Activated CD4-positive, alpha-beta T cell treated with anti-CD3 and anti-CD28 coated beads, Interleukin-2, amount 10 ng/mL, durations not matched to agents 24 days and 14 days (primary cell): ENCODE measurements around the gene PROX1. TPM values are rescaled to one million over a fixed set of nuclear protein-coding genes. Genes with fewer than 3 reads are reported as not detected.

Experiments
- DNase-seq: peaks from one replicate; pipeline ENCODE4 v3.0.0; 2022
- H3K27ac Mint-ChIP-seq: one replicate; pipeline ENCODE4 v1.8.0; 2022; ENCODE audit warnings: mild to moderate bottlenecking, mixed read lengths
- H3K27me3 Mint-ChIP-seq: one replicate; pipeline ENCODE4 v1.8.0; 2022; ENCODE audit warnings: mixed read lengths
- H3K36me3 Mint-ChIP-seq: one replicate; pipeline ENCODE4 v1.8.0; 2022; ENCODE audit warnings: low read depth, mild to moderate bottlenecking, mixed read lengths
- H3K4me1 Mint-ChIP-seq: one replicate; pipeline ENCODE4 v1.8.0; 2021; ENCODE audit warnings: mixed read lengths
- H3K4me3 Mint-ChIP-seq: one replicate; pipeline ENCODE4 v1.8.0; 2022; ENCODE audit warnings: mild to moderate bottlenecking, moderate library complexity, mixed read lengths
- H3K9me3 Mint-ChIP-seq: one replicate; pipeline ENCODE4 v1.8.0; 2021; ENCODE audit warnings: mixed read lengths
- intact Hi-C: fragments of 100-400 bp; cut with micrococcal nuclease; formaldehyde crosslinking; loops from one replicate; pipeline ENCODE4 v1.15.1; 2023
- total RNA-seq: library from RNA; stranded (reverse); gene quantifications from 2 replicates; pipeline ENCODE4 v1.2.3, GENCODE V29; 2022

Gene PROX1
- total RNA-seq, 1 donor from 2014 or later = not detected

DNA sequence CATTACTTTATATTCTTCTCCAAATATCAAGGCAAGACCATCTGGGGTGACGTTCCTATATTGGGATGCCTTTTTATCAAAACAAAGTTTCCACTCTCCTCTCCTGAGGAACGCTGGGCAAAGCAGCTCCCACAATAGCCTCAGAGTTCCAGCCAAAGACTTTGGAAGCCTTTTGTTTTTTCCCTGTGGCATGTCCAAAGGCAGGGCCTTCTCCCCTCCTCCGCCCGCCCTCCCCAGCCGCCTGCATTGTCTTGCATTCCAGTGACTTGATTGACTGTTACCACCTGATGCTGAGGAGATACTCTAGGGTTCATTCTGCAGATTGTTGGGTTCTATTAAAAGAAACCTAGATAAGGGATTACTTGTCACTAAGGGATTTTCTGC lies 43.5 kb downstream of the PROX1 start:
- no peaks in the 10 kb centered on the region for H3K4me1 Mint-ChIP-seq
- peaks cover 18% of the 10 kb centered on the region for H3K27me3 Mint-ChIP-seq
- H3K4me3 Mint-ChIP-seq = no peak overlapping the region
- no peaks in the 10 kb centered on the region for H3K9me3 Mint-ChIP-seq
- intact Hi-C loops = no loop called here
- H3K27ac Mint-ChIP-seq = no peak overlapping the region
- no peaks in the 10 kb centered on the region for H3K36me3 Mint-ChIP-seq
- no peak for DNase-seq

DNA sequence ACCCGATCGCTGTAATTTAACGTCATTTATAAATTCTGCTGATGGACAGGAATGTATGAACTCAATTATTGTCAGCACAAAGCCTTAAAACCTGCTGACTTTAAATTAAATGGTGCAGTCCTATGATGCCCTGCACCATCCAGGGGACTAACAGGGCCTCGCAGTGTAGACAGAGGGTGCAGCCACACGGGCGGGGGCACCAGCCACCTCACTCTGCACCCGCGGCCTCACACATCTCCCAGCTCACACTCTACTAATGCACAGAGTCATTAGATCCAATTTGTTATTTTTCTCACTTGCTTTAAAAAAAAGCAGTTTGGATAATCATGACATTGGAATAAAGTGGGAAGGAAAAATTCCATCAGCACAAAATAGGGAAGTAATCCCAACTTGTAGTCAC lies 49.7 kb downstream of the PROX1 start:
- intact Hi-C loops = no loop called here

DNA sequence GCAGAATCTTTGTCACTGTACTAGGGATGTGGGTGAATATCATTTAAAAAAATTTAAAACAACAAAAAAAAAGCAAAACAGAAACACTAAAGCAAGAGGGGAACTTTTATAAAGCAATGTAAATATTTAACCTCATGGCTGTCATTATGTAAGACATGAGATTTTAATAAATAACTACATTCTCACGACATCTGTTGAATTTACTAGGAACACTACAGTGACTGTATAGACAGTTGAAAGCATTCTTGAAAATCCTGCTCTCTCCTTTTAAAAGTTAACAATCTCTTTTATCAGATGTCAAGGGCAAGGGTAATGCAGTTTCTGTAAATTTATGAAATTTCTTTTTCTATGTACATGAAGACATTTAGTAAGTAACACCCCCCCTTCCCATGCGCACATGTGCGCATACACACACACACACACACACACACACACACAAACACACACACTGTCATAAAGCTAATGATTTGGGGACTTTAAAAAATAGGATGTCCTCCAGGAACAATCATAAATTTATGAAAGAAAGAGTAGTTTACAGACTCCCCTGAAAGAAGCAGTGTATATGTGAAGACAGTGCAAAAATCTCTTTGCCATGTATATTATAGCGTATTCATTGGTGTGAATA lies 51.7 kb downstream of the PROX1 start:
- intact Hi-C loops = no loop called here
- Mint-ChIP-seq H3K4me1 (no peaks in the 10 kb centered on the region), H3K4me3 (no peak overlapping the region), H3K27me3 (peaks cover 13% of the 10 kb centered on the region), H3K27ac (no peak overlapping the region), H3K36me3 (no peaks in the 10 kb centered on the region), H3K9me3 (no peaks in the 10 kb centered on the region)
- DNase-seq = no peak

More for the DNA sequence above, 49.7 kb downstream of the PROX1 start:
- DNase-seq = no peak
- Mint-ChIP-seq H3K27me3 (peaks cover 14% of the 10 kb centered on the region), H3K36me3 (no peaks in the 10 kb centered on the region), H3K9me3 (no peaks in the 10 kb centered on the region), H3K27ac (no peak overlapping the region), H3K4me1 (no peaks in the 10 kb centered on the region), H3K4me3 (no peak overlapping the region)

DNA sequence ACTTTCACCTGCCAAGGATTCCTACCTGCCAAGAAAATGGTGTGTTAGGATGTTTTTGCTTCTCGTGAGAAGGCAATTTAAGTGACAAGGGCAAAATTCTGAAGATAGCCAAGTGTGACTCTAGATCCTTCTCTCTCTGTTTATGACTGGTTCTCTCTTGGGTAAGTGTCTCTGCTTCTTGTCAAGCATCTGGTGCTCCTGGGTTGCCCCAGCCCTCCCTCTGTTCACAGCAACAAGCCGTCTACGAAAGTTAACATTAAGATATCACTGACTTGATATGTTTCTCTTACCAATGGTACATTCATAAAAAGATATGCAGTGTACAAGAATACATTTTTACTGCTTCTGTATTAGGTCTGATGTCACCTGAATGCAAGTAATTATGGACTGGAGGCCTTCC lies 55.4 kb downstream of the PROX1 start:
- Mint-ChIP-seq H3K9me3 (peaks cover 4% of the 10 kb centered on the region), H3K27ac (no peak overlapping the region), H3K4me3 (no peak overlapping the region), H3K4me1 (no peaks in the 10 kb centered on the region), H3K36me3 (no peaks in the 10 kb centered on the region), H3K27me3 (peaks cover 5% of the 10 kb centered on the region)
- no peak for DNase-seq
- intact Hi-C loops = no loop called here

DNA sequence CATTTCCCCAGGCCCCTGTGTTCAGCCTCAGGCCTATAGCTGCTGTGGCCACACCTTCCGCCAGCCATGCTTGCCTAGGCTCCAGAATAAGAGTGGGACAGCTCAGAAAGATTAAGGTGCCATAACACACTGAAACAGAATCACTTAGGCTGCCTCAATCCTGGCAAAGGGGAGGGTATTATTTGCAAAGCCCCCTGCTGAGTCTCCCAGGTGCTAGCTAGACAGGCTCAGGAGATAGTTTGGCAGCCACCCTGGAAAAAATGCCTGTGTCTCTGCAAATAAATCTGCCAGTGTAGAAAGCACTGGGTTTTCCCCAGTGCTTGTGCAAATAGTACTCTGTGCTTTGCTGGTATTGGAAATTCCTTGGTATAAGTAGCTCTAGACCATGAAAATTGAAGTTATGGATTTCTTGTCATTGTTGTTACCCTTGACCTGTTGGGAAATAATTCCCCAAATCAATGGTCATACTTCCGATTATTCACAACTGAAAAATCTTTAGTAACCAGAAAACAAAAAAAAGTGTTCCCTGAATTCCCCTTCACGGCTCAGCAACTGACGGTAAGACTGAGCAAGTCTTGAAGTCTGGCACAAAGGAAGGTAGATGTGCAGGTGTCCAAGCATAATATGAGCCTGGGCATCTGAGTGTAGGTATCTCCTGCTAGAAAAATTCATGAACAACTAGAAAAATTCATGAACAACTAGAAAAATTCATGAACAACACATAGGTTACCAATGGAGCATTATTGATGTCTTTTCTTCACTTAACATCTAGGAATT lies 56.9 kb downstream of the PROX1 start:
- intact Hi-C loops = no loop called here
- no peak overlapping the region for H3K27ac Mint-ChIP-seq
- peaks cover 4% of the 10 kb centered on the region for H3K9me3 Mint-ChIP-seq
- no peak overlapping the region for H3K4me3 Mint-ChIP-seq
- H3K4me1 Mint-ChIP-seq = no peaks in the 10 kb centered on the region
- no peak for DNase-seq
- H3K27me3 Mint-ChIP-seq = peaks cover 5% of the 10 kb centered on the region
- H3K36me3 Mint-ChIP-seq = no peaks in the 10 kb centered on the region

DNA sequence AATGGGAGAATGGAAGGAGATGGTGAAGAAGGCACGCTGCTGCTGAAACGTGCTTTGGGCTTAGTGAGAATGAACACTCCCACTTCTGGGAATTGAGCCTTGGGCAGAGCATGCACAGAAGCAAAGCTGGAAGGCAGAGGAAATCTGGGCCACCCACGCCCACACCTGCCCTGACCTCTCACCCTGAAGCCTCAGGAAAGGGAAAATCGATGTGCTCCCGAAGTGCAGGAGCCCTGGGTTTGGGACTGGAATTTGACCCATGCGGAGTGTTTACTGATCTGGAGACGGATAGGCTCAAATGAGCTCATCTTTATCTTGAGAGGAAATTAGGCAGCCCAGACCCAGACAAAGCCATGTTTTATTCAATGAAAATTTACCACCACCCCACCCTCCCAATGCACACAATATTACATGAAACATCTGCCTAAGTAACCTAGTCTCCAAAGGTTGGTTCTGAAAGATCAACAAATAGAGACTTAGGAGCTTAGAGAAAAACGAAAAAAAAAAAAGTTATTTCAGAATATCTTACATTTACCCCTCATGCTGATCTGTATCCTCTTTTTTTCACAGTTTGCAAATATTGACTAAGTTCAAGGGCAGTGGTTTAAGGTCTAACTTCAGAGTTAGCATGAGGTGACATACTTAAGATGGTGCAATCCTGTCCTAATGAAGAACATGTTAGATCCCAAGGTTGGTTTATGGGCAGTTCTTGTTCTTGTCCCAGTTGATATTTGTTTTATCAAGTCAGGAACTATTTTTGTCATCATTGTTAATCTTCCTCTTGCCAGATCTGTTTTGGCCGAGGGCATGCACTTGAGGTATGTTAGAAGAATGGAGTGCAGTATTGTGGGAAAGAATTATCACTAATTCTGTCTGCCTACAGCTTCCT lies 63.0 kb downstream of the PROX1 start:
- DNase-seq = no peak
- Mint-ChIP-seq H3K4me1 (no peaks in the 10 kb centered on the region), H3K9me3 (peaks cover 4% of the 10 kb centered on the region), H3K36me3 (no peaks in the 10 kb centered on the region), H3K27ac (no peak overlapping the region), H3K4me3 (no peak overlapping the region), H3K27me3 (no peaks in the 10 kb centered on the region)
- intact Hi-C loops = no loop called here

DNA sequence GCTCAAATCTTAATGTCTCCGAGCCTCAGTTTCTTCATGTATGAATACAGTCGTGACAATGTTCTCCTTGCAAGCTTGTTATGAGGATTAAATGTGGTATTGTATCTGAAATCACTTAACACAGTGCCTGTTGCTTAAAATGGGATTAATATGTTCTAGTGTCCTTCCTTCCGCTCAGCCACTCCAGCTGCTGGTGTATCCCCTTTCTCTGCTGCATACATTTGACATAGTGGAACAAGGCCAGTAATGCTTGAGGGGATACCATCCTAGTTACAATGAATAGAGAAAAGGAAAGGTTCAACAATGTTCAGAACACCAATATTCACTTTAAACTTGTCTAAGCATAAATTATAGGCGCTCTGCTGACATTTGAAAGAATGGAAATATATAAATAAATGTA lies 64.0 kb downstream of the PROX1 start:
- intact Hi-C loops = no loop called here
- H3K36me3 Mint-ChIP-seq = no peaks in the 10 kb centered on the region
- no peaks in the 10 kb centered on the region for H3K27me3 Mint-ChIP-seq
- no peak overlapping the region for H3K4me3 Mint-ChIP-seq
- peaks cover 4% of the 10 kb centered on the region for H3K9me3 Mint-ChIP-seq
- H3K27ac Mint-ChIP-seq = no peak overlapping the region
- no peaks in the 10 kb centered on the region for H3K4me1 Mint-ChIP-seq
- DNase-seq = no peak

DNA sequence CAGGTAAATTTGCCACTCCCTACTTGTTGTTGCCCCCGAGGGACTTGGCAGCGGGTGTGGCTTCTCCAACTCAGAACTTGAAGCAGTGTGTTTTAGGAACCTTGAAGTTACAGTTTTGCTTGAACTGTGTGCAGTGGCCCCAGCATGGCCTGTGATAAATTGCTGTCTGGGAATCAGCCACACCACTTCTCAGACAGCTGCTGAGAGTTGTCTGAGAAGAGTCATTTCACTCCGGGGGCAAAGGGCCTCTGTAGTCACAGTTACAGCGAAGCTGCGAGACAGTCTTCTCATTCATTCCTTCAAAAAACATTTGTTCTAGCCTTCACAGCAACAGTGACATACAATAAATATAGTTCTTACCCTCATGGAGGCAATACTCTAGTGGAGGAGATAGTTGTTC lies 70.3 kb downstream of the PROX1 start:
- no peak for DNase-seq
- intact Hi-C loops = no loop called here
- no peak overlapping the region for H3K4me3 Mint-ChIP-seq
- no peaks in the 10 kb centered on the region for H3K36me3 Mint-ChIP-seq
- H3K4me1 Mint-ChIP-seq = no peaks in the 10 kb centered on the region
- H3K9me3 Mint-ChIP-seq = no peaks in the 10 kb centered on the region
- no peaks in the 10 kb centered on the region for H3K27me3 Mint-ChIP-seq
- H3K27ac Mint-ChIP-seq = no peak overlapping the region

DNA sequence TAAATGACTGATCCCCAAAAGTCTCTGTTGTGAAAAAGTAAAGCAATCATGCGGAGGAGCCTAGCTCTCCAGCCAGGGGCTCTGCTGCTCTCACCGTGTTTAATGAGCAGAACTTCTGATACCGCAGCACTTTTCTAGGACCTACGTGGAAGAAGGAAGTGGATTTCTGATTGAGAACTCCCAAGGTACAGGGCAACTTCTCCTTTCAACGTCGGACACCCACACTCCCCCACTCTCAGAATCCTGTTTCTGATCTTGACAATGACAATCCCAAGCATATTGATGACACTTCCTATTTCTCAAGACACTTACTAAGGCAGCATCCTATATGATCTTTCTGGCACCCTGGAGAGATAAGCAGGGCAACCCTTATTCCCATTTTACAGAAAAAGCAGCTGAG lies 78.4 kb downstream of the PROX1 start:
- no peak for DNase-seq
- Mint-ChIP-seq H3K36me3 (no peaks in the 10 kb centered on the region), H3K9me3 (no peaks in the 10 kb centered on the region), H3K27ac (no peak overlapping the region), H3K4me1 (no peaks in the 10 kb centered on the region), H3K27me3 (no peaks in the 10 kb centered on the region), H3K4me3 (no peak overlapping the region)
- intact Hi-C loops = no loop called here

DNA sequence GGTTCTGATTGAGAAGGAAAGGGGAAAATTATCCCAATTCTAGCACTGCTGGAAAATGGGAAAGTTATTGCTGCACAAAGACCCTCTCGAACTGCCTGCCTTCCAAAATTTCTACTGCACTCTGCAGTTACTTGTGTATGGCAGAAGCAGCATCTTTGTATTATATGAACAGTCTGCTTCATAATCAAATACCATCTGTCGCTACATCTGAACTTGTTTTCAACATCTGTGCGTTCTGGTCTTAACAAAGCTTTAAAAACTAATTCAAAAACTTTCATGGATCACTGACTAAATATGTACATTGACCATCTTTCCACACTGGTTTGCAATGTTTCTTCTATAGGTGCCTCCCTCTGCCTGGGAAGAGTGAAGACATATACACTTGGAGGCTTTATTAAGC lies 79.2 kb downstream of the PROX1 start:
- intact Hi-C loops = no loop called here
- Mint-ChIP-seq H3K27me3 (no peaks in the 10 kb centered on the region), H3K9me3 (no peaks in the 10 kb centered on the region), H3K27ac (no peak overlapping the region), H3K4me1 (no peaks in the 10 kb centered on the region), H3K4me3 (no peak overlapping the region), H3K36me3 (no peaks in the 10 kb centered on the region)
- no peak for DNase-seq

DNA sequence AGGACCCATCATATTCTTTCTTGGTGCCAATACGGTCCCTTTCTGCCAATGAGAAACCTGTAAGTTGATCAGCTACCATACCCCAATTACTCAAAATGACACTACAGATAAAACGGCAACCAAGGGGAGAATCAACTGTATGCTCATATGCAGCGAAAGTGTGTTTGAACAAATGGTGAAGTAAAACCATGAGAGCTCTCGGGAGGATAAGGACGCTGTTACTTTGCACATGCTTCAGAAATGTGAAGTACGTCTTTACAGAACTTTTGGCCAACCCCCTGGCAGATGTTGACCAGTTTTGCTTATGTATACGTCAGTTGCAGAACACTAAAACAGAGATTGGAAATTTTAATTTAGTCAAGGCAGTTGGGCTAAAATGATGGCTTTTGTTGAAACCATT lies 79.6 kb downstream of the PROX1 start:
- Mint-ChIP-seq H3K4me3 (no peak overlapping the region), H3K36me3 (no peaks in the 10 kb centered on the region), H3K9me3 (no peaks in the 10 kb centered on the region), H3K27ac (no peak overlapping the region), H3K4me1 (no peaks in the 10 kb centered on the region), H3K27me3 (no peaks in the 10 kb centered on the region)
- intact Hi-C loops = no loop called here
- no peak for DNase-seq

DNA sequence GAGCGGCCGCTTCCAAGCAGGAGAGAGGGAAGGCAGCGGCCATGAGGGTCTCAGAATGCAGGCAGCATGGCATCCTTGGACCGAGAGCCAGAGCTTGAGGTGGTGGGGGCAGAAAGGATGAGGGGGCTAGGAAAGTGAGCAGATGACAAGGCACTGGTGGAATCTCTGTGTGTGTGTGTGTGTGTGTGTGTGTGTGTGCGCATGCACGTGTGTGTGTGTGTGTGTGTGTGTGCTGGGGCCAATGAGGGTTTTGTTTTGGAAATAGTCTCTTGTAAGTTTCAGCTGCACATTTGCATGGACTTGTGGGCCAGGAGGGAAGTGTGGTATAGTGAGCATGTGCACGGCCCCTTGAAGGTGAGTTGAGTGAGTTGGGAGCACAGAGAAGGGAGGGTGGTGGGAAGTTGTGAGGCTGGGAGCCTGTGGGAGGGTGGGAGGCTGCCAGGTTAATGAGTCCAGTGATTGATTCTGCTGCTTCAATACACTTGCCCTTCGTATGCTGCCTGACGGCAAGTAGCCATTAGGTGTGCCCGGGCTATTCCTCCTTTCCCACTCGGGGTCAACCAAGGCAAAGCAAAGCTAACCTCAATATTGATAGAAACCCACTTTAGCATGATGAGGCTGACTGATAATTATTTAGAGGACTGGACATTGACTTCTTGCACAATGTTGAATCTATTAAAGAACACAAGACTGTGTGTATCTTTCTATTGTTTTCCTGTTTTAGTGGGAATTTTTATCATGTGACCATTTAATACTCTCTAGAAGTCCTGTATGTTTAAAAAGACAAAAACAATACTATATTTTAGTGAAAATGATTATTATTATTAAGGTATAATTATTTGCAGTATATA lies 80.3 kb downstream of the PROX1 start:
- Mint-ChIP-seq H3K4me3 (no peak overlapping the region), H3K4me1 (no peaks in the 10 kb centered on the region), H3K9me3 (no peaks in the 10 kb centered on the region), H3K27me3 (no peaks in the 10 kb centered on the region), H3K36me3 (no peaks in the 10 kb centered on the region), H3K27ac (no peak overlapping the region)
- intact Hi-C loops = no loop called here
- DNase-seq = no peak

DNA sequence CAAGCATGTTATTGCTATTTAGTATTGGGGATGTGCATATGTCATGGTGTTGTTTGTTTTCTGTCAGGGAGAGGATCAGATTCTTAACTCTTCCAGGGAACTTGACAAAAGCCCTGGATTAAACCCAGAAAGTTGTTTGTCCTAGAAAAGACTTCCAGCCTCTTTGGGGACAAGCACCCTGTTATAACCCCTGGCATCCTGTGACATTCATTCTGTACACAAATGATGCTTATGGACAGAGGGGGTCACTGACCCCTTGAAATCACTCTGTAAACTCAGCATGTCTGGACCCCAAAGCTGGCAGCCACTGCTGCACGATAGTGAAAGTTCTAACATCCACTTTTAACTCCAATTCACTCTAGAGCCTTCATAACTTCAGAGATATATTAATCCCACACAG lies 81.2 kb downstream of the PROX1 start:
- no peak overlapping the region for H3K4me3 Mint-ChIP-seq
- no peak for DNase-seq
- intact Hi-C loops = no loop called here
- H3K9me3 Mint-ChIP-seq = no peaks in the 10 kb centered on the region
- no peaks in the 10 kb centered on the region for H3K36me3 Mint-ChIP-seq
- H3K27me3 Mint-ChIP-seq = no peaks in the 10 kb centered on the region
- H3K4me1 Mint-ChIP-seq = no peaks in the 10 kb centered on the region
- no peak overlapping the region for H3K27ac Mint-ChIP-seq
